ENCODE data around the gene SPEF2.

DNA sequence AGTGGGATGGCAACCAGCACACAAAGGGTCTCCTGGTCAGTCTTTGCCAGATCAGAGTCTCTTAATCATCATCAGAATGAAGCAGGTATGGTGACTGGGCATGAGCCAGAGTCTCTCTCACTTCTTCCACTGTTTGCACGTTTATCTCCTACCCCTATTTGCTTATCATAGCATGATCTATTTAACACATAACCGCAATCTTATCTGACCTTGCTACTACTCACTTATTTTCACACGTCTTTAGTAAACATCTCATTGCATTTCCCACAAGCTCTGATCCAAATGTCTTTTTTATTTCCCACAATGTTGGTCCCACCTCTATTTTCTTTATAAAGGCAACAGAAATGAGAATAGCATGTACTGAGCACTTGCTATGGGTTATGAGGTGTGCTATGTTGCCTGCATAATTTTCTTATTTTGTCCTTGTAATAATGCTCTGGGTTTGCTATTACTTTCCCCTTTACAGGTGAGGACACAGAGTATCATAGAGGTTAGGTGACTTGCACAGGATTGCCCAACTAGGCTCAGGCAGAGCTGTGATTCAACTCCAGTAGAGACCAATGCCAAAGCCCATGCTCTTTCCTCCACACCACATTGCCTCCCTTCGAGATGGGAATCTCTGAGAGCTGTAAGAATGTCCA lies 199.3 kb downstream of the SPEF2 start:
- TF ChIP-seq ZNF274 (IDR thresholded peaks at IDR 0.05; ENCODE audit: low read depth, low read length) (no peak), YY1 (IDR thresholded peaks at IDR 0.05; ENCODE audit: insufficient read depth, insufficient read length) (no peak)

Data from NT2/D1 (cell line).